ENCODE measurements around the gene OR5B3.
"Not testable (repeated sequence)": the region's sequence is repeated elsewhere in the genome, so short reads cannot be mapped to it uniquely, and the experiment has no call there.

Gene OR5B3

DNA sequence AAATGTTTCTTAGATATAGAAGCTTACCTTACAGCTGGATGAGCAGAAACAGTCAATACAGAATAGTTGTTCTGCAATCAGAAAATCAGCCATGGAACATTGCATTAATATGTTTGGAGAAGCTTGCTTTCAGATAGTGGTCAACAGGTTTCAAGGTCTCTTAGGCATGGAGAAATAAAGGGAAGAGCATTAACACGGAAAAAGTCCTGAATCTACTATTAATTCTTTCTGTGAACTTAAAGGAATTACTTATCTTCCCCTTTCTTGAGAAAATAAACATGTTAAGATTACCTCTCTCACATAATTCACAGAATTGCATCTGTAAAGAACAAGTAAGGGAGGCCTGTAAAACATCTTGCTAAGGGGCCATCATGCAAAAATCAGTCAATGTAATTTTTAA, at the start of gene OR5B3:
TSS of gene OR5B3 (minus strand) at position 101 of the 400 bp plus-strand sequence. CDS start 3,465 bp downstream, outside the sequence.
- no peak for ATAC-seq
- DNase-seq = no peak

DNA sequence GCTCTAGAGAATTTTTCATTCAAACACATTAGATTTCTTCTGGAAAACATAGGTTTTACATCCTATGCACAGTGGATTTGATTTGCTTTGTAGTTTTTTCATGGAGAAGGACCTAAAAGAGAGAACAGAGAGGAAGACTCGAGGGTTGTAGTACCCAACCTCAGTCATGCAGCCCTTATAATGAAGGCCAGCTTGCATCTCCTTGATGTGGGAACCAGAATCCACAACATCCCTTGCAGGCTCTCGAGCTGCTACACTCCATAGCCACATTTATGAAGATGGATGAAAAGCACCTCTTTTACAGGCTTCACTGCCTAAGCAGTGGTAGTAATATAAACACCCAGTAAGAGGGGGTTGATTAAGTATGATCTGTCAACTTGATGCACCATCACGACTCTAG, 44.9 kb upstream of the OR5B3 start:
- ATAC-seq = peak; percentile 19
- DNase-seq = no peak

DNA sequence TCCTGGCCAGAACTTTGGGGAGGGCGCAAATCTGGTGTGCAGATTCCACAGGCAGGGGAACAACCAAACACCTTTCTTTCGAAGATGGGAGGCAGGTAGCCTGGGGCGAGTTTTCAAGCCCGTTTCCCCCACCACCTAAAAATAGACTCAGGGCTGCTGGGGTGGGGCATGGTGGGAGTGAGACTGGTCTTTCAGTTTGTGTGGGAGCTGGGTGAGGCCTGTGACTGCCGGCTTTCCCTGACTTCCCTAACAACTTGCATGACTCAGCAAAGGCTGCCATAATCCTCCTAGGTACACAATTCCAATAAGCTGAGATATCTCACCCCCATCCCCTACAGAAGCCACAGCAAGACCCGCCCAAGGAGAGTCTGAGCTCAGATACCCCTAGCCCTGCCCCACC, 39.6 kb upstream of the OR5B3 start:
- ATAC-seq = no peak

DNA sequence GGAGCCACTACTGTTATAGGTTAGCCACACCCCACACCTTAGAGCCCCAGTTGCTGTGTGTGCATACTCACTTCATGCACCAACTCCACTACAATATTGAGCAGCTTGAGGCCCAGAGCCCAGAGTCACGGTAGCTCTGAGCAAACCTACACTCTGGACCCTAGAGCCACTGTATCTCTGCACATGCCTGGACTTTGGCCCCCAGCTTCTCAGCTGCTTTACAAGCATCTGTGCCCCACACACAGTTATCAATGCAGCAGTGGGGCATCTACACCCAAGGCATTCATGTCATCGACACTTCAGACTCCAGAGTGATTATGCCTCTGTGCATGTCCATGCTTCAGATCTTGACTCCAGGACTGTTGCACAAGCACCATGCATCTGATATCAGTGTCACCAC, 37.6 kb upstream of the OR5B3 start:
- DNase-seq (no peak), ATAC-seq (no peak)

More for the DNA sequence above, 39.6 kb upstream of the OR5B3 start:
- no peak for DNase-seq

DNA sequence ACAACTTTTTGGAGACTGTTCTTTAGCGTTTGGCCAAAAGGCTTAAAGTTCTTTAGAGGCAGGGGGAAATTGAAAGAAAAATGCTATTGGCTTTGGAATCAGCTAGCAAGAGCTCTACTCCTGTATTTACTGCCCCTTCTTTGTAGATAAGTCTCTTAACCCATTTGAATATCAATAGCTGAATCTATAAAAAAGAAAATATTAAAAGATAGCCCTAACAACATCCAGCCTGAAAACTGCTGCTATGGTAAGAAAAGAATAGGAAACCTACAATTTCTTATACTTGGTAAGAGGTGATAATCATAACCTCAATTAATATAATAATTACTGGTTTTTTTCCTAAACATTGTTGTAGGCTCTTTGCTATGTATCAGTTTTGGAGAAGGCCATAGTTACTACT, 35.5 kb upstream of the OR5B3 start, which contains the start of gene OR5B12:
TSS of gene OR5B12 (minus strand) at position 101 of the 400 bp plus-strand sequence. CDS start 2,085 bp downstream, outside the sequence.
- DNase-seq = no peak
- no peak for ATAC-seq

DNA sequence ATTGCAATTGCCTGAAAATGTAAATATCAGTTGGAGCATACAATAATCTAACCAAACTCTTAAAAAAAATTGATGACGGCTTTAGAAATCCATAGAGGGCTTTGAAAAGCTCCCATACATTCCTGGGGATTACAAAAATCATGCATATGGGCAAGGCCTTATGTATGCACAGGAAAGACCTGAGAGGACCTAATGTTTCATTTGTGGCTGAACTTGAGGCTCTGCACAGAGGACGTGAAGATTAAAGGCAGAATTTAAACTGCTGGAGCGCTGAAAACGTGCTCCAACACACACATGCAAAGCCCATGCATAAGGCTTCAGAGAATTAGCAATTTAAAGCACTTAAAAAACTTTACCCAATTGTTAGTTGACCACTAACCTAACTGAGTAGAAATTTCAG, 31.8 kb upstream of the OR5B3 start:
- DNase-seq = no peak
- ATAC-seq = no peak

DNA sequence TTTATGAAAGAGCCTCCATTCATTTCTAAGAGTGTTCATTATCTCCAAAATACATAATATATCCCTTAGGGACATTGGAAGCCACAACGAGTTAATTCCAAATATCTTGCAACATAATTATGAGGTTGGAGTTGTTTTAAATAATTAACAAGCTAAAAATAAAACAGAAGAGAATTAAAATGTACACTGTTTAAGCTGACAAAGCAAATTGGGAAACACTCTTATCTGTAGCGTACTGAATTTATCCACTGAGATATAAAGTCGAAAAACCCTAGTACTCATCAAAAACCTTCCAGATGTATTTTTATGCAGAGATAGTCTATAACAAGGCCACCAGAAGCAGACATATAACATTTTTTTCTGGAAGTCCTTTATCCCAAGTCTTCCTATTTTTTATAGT, 27.5 kb upstream of the OR5B3 start:
- ATAC-seq (no peak), DNase-seq (no peak)

DNA sequence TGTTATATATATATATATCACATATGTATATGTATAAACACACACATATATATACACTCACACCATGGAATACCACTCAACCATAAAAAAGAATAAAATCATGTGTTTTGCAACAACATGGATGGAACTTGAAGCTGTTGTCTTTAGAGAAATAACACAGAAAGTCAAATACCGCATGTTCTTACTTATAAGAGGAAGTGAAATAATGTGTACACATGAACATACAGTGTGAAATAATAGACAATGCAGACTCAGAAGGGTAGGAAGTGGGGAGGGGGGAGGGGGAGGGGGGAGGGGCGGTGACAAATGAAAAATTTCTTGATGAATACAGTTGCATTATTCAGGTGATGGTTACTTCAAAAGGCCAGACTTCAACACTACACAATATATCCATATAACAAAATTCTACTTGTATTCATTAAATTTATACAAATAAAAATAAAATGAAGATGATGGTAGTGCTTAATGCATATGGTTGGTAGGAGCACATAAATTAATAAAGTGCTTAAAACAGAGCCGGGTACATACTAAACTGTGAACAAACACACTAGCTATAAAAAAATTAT, 27.0 kb upstream of the OR5B3 start:
- DNase-seq (no peak), ATAC-seq (no peak)

DNA sequence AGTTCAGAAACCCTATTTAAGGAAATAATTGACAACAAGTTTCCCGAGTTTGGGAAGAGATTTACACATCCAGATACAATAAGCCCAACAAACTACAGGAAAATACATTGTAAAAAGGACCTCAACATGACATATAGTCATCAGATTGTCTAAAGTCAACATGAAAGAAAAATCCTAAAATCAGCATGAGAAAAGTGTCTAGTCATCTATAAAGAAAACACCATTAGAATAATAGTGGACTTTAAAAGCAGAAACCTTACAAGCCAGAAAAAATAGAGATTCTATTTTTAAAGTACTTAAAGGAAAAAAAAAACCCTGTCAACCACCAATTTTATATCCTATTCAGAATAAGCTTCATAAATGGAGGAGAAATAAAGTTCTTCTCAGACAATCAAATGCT, 22.6 kb upstream of the OR5B3 start:
- ATAC-seq = no peak
- no peak for DNase-seq

DNA sequence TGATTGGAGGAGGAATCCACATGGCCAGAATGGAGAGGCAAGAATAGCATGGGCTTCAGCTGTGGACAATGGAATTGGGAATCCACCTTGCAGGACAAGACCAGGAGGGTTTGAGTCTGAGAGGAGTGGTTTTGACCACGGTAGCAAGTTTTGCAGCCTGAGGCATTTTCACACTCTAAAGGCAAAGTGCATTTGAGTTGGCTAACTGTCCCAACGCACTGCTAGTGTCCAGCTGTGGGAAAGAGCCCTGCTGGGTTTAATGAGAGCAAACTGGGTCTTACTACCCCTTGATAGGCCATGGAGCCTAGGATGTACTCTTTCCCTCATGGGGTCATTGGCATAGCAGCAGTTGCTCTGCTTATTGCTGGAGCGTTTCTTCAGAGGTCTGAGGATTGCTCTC, 21.3 kb upstream of the OR5B3 start, which contains the start of gene OR5B2:
TSS of gene OR5B2 (minus strand) at position 101 of the 400 bp plus-strand sequence. CDS start 4,860 bp downstream, outside the sequence.
- ATAC-seq = no peak
- DNase-seq = no peak

DNA sequence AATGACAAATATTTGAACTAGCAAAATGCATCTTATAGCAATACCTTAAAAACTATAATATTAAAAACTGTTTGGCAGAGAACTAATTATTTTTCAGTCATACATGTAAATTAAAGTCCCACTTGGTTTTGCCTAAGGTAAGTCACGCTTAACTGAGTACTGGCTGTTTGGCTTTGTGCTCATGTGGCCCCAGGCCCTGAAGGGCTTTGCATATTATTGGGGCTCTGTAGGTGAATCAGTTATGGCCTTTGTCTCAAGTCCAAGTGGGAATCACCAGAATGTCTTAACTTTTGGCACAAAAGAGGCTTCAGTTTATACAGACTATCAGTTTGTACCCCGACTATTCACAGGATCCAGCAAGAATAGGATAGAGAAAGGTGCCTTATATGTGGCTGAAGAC, 7.1 kb downstream of the OR5B3 start:
- not testable (repeated sequence) for DNase-seq, ATAC-seq

DNA sequence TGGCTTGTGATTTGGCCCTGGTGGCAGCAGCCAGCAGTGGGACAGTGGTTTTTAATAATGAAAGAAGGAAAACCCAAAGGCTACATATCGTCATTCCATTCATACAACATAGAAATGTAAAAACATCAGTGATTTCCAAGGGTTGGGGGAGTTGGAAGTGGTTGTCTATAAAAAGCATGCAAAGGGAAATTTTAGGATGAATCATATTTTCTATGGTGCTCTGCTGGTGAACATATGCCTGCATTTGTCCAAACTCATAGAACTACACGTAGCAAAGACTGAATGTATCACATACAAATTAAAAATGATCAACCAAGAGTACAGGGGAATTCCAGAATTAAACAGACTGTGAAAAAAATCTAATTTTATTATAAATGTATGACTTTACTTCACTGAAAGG, 11.1 kb downstream of the OR5B3 start:
- DNase-seq (no peak), ATAC-seq (peak; percentile 38)

DNA sequence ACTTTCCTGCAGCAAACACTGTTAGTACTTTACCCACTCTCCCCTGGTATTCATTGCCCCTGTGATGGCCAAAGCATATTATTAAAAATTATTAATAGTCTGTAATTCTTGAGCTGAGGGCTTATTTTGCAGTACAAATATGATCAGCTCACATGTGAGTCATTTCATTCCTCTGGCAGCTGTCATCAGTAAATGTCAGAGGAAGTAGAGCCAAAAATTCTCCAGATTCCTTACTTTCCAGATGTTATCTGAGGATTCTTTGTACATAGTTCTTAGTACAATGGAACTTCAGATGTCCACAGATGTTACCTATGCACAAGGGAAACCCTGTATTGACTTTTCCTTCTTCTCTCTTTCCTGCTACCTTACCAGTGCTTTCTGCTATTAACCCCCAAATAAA, 12.5 kb downstream of the OR5B3 start:
- no peak for DNase-seq

DNA sequence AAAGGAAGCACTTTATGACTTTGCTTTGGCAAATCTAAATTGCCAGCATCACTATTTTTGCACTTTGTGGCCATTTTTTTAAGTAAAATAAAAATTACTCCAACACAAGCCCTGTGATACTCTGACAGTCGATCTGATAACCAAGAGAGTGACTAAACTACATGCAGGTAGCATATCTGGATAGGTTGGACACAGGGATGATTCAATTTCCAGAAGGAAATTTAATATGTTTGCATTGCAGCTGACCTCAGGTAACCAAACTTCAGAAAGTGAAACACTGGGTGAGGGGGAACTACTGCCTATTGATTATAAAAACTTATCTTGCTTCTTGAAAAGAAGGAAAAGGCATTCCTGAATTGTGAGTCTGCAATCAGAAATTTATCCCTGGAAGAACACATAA, 13.9 kb downstream of the OR5B3 start:
- DNase-seq (no peak), ATAC-seq (no peak)

More for the DNA sequence above, 12.5 kb downstream of the OR5B3 start:
- ATAC-seq = no peak

DNA sequence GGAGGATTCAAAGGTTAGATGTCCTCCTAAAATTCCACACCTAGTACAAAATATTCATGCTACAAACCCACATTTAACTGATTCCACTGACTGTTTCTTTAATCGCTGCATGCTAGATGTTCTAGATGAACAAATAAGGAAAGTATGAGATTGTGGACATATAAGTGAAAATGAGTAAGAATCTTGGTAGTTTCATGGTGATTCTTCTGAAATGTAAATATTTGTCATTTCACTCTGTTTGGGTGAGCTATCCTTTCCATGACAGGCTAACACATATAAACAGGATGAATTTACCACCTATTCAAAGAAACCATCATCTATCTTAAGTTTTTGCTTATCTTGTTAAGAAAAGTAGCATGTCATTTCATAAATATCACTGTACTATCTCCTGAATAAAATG, 14.8 kb downstream of the OR5B3 start:
- ATAC-seq = no peak
- DNase-seq = no peak

DNA sequence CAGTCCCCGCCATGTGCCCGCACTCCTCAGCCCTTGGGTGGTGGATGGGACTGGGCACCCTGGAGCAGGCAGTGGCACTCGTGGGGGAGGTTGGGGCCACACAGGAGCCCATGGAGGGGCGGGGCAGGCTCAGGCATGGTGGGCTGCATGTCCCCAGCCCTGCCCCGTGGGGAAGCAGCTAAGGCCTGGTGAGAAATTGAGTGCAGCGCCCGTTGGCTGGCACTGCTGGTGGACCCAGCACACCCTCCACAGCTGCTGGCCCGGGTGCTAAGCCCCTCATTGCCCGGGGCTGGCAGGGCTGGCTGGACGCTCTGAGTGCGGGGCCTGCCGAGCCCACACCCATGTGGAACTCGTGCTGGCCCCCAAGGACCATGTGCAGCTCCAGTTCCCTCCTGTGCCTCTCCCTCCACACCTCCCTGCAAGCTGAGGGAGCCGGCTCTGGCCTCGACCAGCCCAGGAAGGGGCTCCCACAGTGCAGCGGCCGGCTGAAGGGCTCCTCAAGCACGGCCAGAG, 16.1 kb downstream of the OR5B3 start:
- ATAC-seq (no peak), DNase-seq (no peak)

DNA sequence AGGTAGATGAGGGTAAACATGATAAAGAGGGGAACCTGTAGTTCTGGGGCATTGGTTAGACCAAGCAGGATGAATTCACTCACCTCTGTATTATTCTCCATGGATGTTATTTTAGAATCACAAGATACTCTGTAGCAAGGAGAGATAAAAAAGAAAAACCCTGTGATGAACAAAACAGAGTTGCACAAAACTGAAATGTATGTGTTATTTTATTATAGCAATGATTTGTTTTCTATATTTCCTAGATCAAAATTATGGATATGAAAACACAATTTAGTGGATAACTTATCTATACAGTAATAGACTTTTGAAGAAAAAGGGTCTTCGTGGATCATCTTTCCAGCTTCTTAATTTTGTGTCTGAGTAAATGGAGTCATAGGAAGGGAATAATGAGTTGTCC, 47.7 kb downstream of the OR5B3 start, which contains the start of gene OR5B17:
TSS of gene OR5B17 (minus strand) at position 101 of the 400 bp plus-strand sequence. CDS start at position 101, 0 bp downstream.
- DNase-seq = no peak
- no peak for ATAC-seq

DNA sequence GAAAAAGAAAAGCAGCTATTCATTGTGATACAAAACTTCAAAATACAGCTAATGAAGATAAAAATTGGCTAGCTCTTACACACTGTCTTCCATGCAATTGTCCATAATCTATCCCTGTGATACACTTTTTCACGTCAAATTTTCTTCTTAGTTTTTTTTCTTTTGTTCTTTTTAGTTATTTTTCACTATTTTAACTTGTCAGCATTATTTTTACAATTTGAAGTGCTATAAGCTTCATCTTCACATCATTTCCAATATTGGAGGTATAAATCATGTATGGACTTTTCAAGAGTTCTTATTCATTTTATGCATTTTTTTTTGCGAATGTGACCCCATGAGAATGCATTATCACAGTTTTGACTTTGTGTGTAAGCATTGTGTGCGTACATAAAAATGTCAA, 51.9 kb downstream of the OR5B3 start:
- no peak for ATAC-seq
- no peak for DNase-seq
